HG03575 (cell line): ENCODE measurements around the gene CIBAR2.

Experiments used
- ATAC-seq: cut with Tn5 transposase; IDR thresholded peaks from one replicate; pipeline ENCODE4 v1.9.1; 2021; ENCODE audit not compliant: unreplicated experiment, insufficient number of reproducible peaks, low FRiP score; ENCODE audit errors: extremely low read depth

Gene CIBAR2

DNA sequence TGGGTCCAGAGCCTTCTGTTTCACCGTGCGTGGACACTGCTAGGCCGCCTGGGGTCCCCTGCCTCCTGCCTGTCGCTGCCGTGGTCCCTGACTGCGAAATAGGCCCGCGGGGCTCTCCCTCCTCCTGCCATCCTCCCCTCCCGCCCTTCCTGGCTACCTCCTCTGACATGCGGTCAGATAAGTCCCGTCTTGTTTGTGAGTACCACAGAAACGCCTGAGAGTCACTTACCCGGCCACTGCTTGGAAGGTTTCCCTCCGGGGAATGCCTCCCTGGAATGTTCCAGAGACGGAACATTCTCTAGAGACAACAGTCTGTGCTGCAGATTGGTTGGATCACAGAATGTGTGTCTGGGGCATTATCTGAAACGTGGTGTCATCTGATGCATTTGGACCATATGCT lies 22.7 kb downstream of the CIBAR2 start:
- ATAC-seq, result no peak

DNA sequence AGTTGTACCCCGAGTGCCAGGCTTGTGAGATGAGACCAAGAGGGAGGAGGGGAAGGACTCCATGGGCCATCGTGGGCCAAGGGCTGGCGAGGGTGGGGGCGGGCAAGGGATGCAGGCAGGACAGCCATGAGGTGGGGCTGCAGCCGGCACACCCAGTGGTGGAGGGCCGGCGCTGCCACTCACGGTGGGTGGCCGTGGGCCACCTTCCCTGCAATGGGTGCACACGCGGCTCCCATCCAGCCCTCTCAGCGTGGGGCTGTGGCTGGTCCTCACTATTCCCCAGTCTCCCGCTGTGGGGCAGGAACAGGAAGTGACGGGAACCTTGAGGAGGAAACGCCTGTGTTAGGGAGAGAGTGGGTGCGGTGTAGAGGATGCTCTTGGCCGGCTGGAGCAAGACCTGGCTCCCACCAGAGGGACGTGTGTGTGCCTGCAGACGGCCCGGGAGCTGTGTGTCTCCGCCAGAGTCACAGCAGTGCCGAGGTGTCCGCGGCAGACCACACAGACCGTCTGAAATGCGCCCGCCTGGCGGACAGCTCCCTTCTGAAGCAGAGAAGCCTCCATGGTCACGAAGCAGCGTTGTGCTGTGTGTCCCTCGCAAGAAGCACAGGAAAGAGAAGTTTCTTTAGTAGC lies 23.6 kb downstream of the CIBAR2 start:
- no peak for ATAC-seq

DNA sequence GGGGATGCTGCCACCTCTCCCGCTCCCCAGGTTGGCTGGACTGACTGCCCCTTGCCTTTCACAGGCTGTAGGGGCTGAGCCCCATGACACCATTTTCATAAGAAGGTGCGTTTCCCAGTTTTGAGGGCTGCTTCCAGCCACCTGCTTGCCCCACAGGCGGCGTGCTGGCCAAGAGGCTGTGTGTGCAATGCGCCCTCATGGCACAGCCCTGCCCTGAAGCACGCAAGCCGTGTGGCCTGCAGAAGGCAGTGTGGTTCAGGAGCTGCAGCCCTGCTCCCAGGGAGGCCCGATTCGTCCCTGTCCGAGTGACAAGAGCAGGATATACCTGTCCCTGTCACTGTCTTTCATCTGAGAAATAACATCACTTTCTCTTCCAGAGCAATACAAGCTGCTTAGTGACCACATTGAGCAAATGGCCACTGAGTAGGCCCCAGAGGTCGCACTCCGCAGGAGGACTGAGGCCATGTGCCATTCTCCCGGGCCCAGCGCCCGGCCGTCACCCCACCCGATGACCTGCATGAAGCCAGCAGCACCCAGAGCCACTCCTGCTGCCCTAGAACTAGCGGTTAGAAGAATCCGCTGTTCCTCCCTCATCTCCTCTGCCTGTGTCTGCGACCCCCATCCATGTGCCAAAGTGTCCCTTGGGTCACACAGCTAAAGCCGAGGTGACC lies 24.2 kb downstream of the CIBAR2 start:
- no peak for ATAC-seq

DNA sequence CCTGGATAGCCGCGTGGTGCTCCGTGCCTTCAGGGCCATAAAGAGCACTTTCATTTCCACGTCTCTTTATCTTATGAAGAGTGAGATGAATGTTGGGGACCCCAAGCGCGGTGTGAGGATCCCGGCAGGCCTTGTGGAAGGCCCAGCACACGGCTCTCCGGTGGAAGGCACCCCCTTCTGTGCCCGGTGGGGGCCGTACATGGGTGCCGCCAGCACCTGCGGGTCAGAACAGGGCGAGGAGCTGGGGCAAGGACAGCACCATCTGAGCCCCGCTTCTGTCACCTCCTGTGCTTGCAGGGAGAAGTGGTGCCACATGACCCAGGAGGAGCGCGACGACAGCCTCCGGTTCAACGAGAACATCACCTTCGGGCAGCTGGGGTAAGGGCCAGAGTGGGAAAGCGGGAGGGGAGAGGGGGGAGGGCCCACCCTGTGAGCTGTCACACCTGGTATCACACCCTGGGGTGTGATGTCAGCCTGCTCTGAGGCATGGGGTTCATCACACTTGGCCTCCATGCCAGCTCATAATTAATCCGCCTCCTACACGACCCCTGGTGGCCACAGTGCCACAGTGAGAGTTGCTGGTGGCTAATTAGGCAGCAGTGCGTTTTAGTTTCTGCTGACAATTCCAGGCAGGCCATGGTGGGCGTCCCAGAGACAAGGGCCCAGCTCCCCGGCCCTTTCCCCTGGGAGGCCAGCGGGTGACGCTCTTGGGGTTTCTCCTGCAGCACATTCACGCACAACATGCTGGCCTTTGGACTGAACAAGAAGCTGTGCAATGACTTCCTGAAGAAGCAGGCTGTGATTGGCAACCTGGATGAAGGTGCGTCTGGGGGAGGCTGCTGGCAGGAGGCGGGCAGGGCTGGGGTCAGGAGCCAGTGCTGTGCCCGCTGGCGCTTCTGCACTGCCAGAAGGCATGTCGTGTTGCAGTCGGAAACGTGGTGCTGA lies 25.7 kb downstream of the CIBAR2 start:
- ATAC-seq, result no peak

DNA sequence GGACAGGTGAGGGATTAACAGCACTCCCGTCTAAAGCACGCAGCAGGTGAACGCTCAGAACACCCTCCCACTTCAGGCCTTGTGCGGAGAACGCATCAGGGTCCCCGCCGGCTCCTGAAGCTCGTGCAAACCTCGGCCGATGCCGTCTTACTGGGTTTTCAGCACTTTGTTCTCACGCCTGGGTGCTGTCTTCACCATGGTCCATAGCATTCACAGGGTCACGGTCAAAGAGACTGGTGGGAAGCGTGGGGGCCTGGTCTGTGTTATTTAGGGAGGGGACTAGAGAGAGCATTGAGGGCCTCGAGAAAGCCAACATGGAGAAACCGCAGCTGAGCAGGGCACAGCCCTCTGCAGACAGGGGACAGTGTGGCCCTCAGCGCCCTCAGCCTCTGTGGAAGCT lies 26.6 kb downstream of the CIBAR2 start:
- no peak for ATAC-seq

DNA sequence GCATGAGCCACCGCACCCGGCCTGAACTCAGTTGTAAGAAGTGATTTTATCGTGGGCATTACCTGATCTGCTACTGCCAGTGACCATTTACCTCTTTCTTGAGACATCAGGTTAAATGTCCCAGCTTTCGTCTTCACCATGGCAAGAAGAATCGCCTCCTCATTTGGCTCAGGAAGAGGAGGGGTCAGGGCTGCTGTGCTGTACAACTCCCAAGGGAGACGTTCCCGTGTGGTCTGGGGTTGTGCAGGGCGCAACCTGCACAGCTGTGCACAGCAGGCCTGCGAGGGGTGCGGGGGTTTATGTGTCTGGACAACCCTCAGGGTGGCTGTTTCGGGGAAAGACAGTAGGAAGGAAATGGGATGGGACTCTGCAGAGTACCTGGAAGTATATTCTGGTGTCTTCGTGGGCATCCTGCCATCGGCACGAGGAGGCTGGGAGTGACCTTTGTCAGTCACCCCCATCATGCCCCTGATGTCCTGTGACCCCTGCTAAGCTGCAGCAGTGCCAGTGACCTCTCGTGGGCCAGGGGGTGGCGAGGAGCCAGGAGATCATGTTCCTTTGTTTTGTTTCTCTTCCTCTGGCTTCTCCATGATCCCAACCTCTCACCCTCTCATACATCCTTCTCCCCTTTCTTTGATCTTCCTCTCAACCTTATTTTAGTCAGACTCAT lies 27.3 kb downstream of the CIBAR2 start:
- ATAC-seq, result no peak

DNA sequence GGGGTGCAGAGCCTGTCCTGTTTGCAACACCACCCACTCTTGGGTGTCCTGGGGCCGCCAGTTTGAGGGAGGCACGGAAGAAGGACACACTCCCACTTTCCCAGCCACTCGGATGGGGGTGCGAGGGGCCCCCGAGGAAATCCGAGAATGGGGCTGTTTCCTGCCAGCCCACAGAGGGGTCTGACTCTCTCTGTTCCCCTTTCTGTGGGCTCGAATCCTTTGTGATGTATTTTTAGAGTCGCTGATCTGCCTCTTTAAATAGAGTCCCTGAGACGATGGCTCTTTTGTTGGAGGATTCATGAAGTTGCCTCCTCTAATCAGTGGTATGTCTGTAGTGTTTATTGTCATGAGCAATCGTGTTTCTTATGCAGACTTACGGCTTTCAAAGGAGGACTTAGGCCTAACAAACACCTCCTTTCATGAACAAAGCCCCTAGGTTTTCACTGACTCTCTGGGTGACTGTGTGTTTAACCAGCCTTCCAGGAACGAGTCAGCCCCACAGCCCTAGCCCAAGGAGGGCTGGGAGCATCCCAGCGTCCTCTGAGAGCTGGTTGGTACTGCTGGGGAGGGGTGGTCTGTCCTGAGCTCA lies 29.1 kb downstream of the CIBAR2 start:
- ATAC-seq, result no peak

DNA sequence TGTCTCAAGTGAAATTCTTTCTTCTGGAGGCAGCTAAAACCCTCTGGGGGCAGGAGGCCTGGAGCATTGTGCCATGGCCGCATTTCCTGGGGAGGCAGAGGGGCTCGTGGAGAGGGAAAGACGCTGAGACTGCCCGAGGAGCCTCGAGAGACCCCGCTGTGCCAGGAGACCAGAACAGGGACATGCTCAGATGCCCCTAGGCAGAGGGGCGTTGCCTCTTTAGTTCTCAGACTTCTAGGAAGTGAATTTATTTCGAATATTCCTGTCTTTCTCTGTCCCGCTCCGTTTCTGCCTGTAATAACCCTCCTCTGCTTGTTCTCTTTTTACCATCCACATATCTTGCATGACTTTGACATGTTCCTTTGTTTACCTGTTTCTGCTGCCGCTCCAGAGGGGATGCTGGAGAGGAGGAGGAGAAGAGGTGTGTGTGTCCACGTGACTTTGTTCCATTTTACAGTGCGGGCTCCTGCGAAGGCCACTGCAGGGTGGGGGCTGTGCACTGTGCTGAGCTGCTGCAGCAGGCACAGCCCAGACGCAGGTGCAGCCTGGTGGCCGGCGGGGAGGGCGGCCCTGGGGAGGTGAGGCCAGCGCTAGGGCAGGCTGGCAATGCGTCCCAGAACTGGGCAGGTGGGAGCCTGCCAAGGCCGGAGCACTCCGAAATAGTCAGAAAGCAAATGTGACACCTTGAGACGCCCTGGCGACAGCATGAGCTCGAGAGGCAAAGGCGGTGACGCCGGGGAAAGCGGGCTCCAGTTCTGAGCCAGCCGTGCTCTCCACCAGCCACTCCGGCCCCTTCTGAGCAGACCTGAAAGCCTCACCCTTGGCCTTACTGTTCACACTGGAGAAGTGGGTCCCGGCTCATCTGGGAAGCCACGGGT lies 29.9 kb downstream of the CIBAR2 start:
- ATAC-seq, result no peak

DNA sequence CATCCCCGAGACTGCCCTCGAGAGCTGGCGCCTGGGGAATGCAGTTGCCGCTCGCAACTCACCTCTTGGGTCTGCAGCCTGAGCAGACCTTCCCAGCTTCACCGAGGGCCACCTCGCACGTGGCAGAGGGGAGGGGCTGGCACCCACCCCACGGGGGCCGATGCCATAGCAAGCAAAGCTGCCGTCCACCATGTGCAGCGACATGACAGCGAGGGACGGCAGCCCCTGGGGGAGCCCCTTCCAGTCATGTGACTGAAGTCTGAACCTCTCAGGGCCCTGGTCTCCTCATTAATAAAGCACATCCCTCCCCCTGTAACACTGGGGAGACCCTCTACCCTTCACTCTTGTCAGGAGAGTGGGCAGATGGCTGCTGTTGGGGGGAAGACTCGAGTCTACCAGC lies 30.5 kb downstream of the CIBAR2 start:
- ATAC-seq, result no peak

DNA sequence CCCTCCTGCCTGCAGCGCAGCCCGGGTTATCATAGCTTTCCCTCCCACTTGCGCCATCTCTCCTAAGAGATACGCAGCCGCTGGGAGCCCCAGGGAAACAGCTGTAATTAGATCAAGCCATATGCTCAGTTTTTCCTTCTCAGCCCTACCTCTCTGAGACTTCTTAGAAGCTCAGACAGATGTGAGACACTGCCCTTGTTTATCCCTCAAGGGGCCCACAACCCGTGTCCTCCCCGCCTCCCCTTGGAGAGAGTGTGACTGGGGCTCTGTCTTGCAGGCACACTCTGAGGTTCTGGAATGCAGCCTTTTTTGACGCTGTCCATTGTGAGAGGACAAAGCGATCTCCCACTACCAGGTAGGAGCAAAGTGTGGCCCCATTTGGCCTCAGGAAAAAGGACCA lies 31.2 kb downstream of the CIBAR2 start:
- no peak for ATAC-seq

DNA sequence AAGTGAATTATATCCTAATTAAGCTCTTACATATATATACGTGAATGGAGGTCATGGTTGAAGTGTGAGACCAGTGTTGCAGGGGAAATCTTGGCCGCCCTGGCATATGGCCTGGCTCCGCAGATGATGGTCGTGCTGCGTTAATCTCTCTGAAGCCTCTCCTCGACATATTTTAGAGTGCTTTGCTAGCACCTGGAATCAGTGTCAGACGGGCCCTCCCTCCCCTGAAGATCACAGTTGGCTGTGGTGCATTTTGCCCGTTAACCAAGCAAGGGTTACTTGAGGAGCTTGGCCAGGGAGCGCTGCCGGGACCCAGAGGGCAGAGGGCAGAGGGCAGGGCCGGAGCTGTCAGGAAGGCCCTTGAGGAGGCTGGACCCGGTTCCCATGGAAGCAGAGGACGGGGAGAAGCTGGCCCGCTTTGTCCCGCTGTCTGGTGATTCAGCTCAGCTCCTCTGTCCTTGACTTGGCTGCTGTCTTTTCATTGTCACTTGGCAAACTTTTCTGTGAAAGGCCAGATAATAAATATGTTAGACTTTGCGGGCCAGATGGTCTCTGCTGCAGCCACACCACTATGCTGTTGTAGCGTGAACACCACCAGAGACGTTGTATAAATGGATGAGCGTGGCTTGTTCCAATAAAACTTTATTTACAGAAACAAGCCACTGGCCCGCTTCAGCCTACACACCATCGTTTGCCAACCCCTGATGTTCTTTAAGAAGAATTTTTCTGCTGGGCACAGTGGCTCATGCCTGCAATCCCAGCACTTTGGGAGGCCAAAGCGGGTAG lies 32.3 kb downstream of the CIBAR2 start:
- no peak for ATAC-seq

DNA sequence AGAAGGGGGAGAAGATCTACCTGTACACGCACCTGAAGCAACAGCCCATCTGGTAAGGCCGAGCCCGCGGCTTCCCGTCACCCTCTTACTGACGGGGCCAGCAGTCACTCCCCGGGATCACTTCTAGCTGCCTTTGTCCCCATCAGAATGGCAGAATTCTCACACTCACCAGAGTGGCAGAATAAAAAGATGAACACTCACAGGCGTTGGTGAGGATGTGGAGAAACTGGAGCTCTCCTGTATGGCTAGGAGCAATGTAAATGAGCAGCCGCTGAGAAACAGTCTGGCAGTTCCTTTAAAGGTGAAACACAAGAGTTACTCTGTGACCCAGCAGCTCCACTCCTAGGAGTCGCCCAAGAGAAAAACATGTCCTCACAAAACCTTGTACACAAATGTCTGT lies 33.3 kb downstream of the CIBAR2 start:
- no peak for ATAC-seq

DNA sequence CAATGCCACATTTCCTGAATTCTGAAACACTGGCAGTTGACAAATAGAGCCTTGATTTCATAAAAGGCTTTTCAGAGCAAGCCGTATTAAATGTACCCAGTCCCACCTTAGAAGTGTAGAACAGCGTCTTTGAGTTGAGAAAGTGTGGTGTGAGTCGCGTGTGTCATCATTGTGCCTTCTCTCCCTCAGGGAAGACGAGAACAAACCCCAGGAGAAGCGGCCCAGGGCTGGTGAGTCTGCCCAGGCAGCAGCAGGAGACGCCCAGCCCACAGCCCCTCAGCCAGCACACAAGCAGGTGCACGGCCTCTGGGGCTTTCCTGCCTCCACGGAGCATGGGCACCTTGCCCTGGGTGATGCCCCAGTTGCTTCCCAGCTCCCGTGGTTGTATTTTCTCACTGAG lies 34.0 kb downstream of the CIBAR2 start:
- ATAC-seq, result no peak

DNA sequence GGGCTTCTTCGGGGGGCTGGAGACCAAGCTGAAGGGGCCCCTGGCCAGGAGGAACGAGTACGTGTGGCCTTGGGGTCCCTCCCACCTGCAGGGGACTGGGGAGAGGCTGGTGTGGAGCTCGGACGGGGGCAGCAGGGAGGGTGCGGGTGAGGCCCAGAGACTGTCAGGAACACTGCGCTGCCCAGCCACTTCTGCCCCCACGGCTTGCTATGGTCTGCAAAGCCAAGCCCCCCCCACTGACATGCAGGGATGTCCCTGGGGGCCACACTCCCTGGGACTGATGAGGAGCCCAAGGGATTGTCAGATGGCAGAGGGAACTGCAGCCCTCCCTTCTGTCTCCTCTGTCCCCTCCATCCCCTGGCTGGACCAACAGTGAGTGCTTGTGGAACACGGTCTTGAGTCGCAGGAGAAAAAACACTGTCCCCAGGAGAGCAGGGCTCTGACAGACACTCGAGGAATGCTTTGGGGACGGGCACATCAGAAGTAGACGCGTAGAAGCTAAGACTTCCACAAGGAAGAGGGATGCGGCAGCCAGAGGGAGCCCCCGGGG lies 34.6 kb downstream of the CIBAR2 start:
- no peak for ATAC-seq

DNA sequence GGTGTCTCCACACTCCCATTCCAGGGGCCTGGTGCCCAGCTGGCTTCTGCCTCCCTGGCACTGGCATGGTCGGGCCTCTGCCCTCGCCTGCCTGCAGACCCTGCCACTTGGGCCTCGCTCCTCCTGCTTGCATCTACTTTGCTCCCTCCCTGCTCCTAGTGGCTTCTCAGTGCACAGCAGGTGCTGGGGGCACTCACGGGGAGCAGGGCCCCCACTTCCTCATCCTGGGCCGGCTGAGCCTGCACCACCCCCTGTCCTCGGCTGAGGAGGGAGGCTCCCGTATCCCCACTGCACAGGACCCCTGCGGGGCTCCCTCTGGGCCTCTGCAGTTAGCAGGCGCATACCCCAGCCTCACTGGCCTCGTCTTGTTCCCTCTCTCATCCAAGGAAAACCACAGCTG lies 35.2 kb downstream of the CIBAR2 start:
- ATAC-seq, result no peak

DNA sequence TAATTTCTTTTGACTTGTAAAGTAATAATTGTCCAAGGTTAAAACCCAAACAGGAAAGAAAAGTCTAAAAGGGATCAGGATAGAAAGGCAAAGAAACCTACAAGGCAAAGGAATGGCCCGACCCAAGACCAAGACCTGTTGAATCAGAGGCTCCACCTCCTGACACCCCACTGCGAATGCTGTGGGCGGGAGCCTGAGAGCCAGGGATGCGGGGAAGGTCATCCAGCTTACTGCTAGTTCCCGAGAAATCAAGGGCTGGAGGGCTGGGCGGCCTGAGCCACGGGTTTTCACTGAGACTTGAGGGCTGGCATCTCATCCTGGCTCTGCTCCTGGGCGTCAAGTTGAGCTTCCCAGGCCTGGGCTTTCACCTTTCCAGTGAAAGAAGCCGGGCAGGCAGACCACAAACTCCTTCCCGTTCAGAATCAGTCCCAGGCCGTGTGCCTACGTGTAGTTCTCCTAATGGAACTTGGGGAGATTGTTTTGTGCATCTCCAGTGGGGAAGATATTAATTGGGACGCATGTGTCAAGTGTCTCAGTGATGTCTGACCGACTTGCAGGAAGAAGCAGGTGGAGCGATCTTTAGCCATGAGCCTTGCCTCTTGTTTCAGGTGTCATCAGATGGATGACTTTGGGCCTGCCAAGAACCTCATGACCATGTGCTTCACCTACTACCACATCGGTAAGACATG lies 36.9 kb downstream of the CIBAR2 start:
- no peak for ATAC-seq
